CD4-positive, alpha-beta T cell treated with Interleukin-17A for 4 hours (primary cell): ENCODE measurements around the gene RGS6.

Experiments
- DNase-seq: peaks from one replicate; pipeline ENCODE4 v3.0.0-alpha.2; 2020; ENCODE audit warnings: mixed read lengths

The RGS6 gene

GRCh38 chr14:72089625-72090024 is 157.4 kb downstream of the RGS6 start:
- DNase-seq, result no peak

GRCh38 chr14:72094844-72095582 is 162.8 kb downstream of the RGS6 start:
- DNase-seq, result no peak

- no peak for DNase-seq
These were observed 165.0 kb downstream of the RGS6 start for GRCh38 chr14:72097173-72097783.

GRCh38 chr14:72098210-72098609 is 166.0 kb downstream of the RGS6 start:
- DNase-seq, result no peak

GRCh38 chr14:72099566-72099965 is 167.3 kb downstream of the RGS6 start:
- DNase-seq, result no peak

- peak; percentile 15 for DNase-seq
These were observed 171.9 kb downstream of the RGS6 start for GRCh38 chr14:72104011-72104613.

- DNase-seq, result no peak
These were observed 179.7 kb downstream of the RGS6 start for GRCh38 chr14:72111911-72112310.

GRCh38 chr14:72118841-72119240 is 186.6 kb downstream of the RGS6 start:
- DNase-seq, result no peak

GRCh38 chr14:72120315-72120714 is 188.1 kb downstream of the RGS6 start:
- DNase-seq, result no peak

GRCh38 chr14:72123755-72124154 is 191.5 kb downstream of the RGS6 start:
- no peak for DNase-seq

GRCh38 chr14:72124171-72124570 is 191.9 kb downstream of the RGS6 start:
- no peak for DNase-seq

GRCh38 chr14:72126091-72126490 is 193.9 kb downstream of the RGS6 start:
- DNase-seq, result no peak

- DNase-seq, result no peak
These were observed 194.3 kb downstream of the RGS6 start for GRCh38 chr14:72126561-72126960.

- DNase-seq, result no peak
These were observed 196.4 kb downstream of the RGS6 start for GRCh38 chr14:72128629-72129028.

- no peak for DNase-seq
These were observed 197.1 kb downstream of the RGS6 start for GRCh38 chr14:72129291-72129690.

- DNase-seq, result no peak
These were observed 208.9 kb downstream of the RGS6 start for GRCh38 chr14:72141084-72141483.

GRCh38 chr14:72142328-72142727 is 210.1 kb downstream of the RGS6 start:
- no peak for DNase-seq

- no peak for DNase-seq
These were observed 214.0 kb downstream of the RGS6 start for GRCh38 chr14:72146241-72146640.

GRCh38 chr14:72154645-72155378 is 222.6 kb downstream of the RGS6 start:
- no peak for DNase-seq

- DNase-seq, result no peak
These were observed 223.3 kb downstream of the RGS6 start for GRCh38 chr14:72155379-72155993.

GRCh38 chr14:72164420-72165228 is 232.4 kb downstream of the RGS6 start:
- DNase-seq, result no peak

- no peak for DNase-seq
These were observed 233.0 kb downstream of the RGS6 start for GRCh38 chr14:72165229-72165698.
